Uterus (tissue), 4 donors: Measurements from ENCODE around the gene RANGRF. TPM values are rescaled to one million over a fixed set of nuclear protein-coding genes. Genes with fewer than 3 reads are reported as not detected.
A peak's percentile ranks its signal among the peaks of the same experiment; 100 is the strongest.
"Not testable (repeated sequence)": the region's sequence is repeated elsewhere in the genome, so short reads cannot be mapped to it uniquely, and the experiment has no call there.

Experiments
- DNase-seq, 2 donors: peaks; one replicate each; pipeline ENCODE4 v3.0.0-alpha.2; 2019 to 2020
- H3K27ac ChIP-seq, 2 donors: fragments of 200-600 bp; sonication (generic); 1 replicate in 1 of 2; 2 replicates in 1 of 2; pipeline ENCODE4 v1.5.1; 2016 to 2018
- H3K27me3 ChIP-seq, 2 donors: fragments of 200-600 bp; sonication (generic); one replicate each; pipeline ENCODE4 v1.5.1; 2018 to 2019; ENCODE audit warnings: control low read depth in 1 of 2
- H3K36me3 ChIP-seq, 2 donors: fragments of 200-600 bp; sonication (generic); one replicate each; pipeline ENCODE4 v1.5.1; 2019; ENCODE audit warnings: control low read depth in 1 of 2
- H3K4me1 ChIP-seq, 2 donors: fragments of 200-600 bp; sonication (generic); one replicate each; pipeline ENCODE4 v1.5.1; 2018 to 2019; ENCODE audit warnings: control low read depth in 1 of 2
- H3K4me3 ChIP-seq, 2 donors: fragments of 200-600 bp; sonication (generic); 1 replicate in 1 of 2; 2 replicates in 1 of 2; pipeline ENCODE4 v1.5.1; 2018 to 2019; ENCODE audit warnings: mild to moderate bottlenecking in 1 of 2
- H3K9me3 ChIP-seq, 2 donors: fragments of 200-600 bp; sonication (generic); one replicate each; pipeline ENCODE4 v1.5.1; 2019; ENCODE audit warnings: control low read depth in 1 of 2
- CTCF ChIP-seq, 4 experiments: fragments of 200-600 bp in 2 of 4; fragments of 450-650 bp in 2 of 4; sonication (generic) in 2 of 4; IDR thresholded peaks; one replicate each; pipeline ENCODE4 v1.5.1; 2016 to 2019; ENCODE audit warnings: antibody characterized with exemption in 4 of 4, mild to moderate bottlenecking in 2 of 4, moderate library complexity in 1 of 4
- POLR2A ChIP-seq, 2 donors: fragments of 450-650 bp; IDR thresholded peaks; one replicate each; pipeline ENCODE4 v1.6.1; 2016; ENCODE audit warnings: antibody characterized with exemption in 2 of 2, mild to moderate bottlenecking in 1 of 2, moderate library complexity in 1 of 2
- intact Hi-C: fragments of 100-400 bp; cut with DNase I; formaldehyde crosslinking; loops from one replicate; pipeline ENCODE4 v1.15.1; 2023; ENCODE audit warnings: low total_unique reads
- total RNA-seq, 4 donors: library from RNA; depleted of rRNA in 3 of 4; stranded (reverse); fragments of >200 nt in 3 of 4; gene quantifications; one replicate each; pipeline versions ENCODE4 v1.1.0 to v1.2.4, GENCODE V29; 2014 to 2023
- donor health status: DM: yes; HTN: yes; CAD: no.

The RANGRF gene
- total RNA-seq, 4 donors from 2014 or later, result 5.1 to 39.6 (median 16.4) TPM

GRCh38 chr17:8249621-8250500 lies 38.6 kb upstream of the RANGRF start:
- intact Hi-C loops, result no loop called here
- Histone ChIP-seq H3K4me3 (peak overlapping the region; percentile 63 to 72), H3K27me3 (no peaks in the 10 kb centered on the region), H3K27ac (peak overlapping the region; percentile 95), H3K4me1 (peaks cover 0 to 6% of the 10 kb centered on the region in 2 donors), H3K36me3 (no peaks in the 10 kb centered on the region), H3K9me3 (no peaks in the 10 kb centered on the region)
- no peak for DNase-seq
- TF ChIP-seq CTCF (IDR thresholded peaks at IDR 0.05) (no peak), POLR2A (IDR thresholded peaks at IDR 0.05) (no peak)

DNA sequence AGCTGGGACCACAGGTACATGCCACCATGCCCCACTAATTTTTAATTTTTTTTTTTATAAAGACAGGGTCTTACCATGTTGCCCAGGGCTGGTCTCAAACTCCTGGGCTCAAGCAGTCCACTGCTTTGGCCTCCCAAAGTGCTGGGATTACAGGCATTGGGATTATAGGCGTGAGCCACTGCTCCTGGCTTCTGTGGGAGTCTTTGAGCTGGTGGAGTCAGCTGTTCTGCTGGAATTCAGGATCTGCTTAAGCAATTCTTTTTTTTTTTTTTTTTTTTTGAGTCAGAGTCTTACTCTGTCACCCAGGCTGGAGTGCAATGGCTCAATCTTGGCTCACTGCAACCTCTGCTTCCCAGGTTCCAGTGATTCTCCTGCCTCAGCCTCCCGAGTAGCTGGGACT lies 37.1 kb upstream of the RANGRF start:
- H3K36me3 ChIP-seq, intact Hi-C loops, H3K9me3 ChIP-seq, H3K4me1 ChIP-seq, H3K4me3 ChIP-seq, H3K27ac ChIP-seq, DNase-seq, H3K27me3 ChIP-seq: not testable (repeated sequence)

GRCh38 chr17:8253801-8254200 lies 34.7 kb upstream of the RANGRF start:
- TF ChIP-seq POLR2A (IDR thresholded peaks at IDR 0.05), result no peak
- no peak for TF ChIP-seq CTCF (IDR thresholded peaks at IDR 0.05)
- no peaks in the 10 kb centered on the region for H3K36me3 ChIP-seq

GRCh38 chr17:8254881-8255280 lies 33.6 kb upstream of the RANGRF start:
- Histone ChIP-seq H3K4me1 (peaks cover 0 to under 1% of the 10 kb centered on the region in 2 donors), H3K36me3 (no peaks in the 10 kb centered on the region), H3K4me3 (no peak overlapping the region), H3K9me3 (no peaks in the 10 kb centered on the region), H3K27me3 (no peaks in the 10 kb centered on the region), H3K27ac (no peak overlapping the region)
- intact Hi-C loops, result no loop called here
- TF ChIP-seq POLR2A (IDR thresholded peaks at IDR 0.05) (no peak), CTCF (IDR thresholded peaks at IDR 0.05) (no peak)
- no peak for DNase-seq

More at GRCh38 chr17:8253801-8254200, 34.7 kb upstream of the RANGRF start:
- no peak overlapping the region for H3K27ac ChIP-seq
- H3K9me3 ChIP-seq, result no peaks in the 10 kb centered on the region
- peaks cover 0 to 6% of the 10 kb centered on the region in 2 donors for H3K4me1 ChIP-seq
- intact Hi-C loops, result no loop called here
- DNase-seq, result no peak
- no peaks in the 10 kb centered on the region for H3K27me3 ChIP-seq
- H3K4me3 ChIP-seq, result no peak overlapping the region

DNA sequence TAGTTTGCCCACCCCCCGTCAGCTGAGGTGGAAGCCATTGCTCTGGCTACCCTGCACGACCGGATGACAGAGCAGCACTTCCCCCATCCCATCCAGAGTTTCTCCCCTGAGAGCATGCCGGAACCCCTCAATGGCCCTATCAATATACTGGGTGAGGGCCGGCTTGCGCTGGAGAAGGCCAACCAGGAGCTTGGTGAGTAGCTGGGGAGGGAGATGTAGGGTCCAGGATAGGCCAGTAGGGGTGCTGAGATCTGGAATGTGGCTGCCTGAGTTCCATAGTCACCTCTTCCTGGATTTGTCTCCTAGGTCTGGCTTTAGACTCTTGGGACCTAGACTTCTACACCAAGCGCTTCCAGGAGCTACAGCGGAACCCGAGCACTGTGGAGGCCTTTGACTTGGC lies 33.0 kb upstream of the RANGRF start:
- intact Hi-C loops, result no loop called here
- Histone ChIP-seq H3K4me3 (no peak overlapping the region), H3K36me3 (no peaks in the 10 kb centered on the region), H3K9me3 (no peaks in the 10 kb centered on the region), H3K27me3 (no peaks in the 10 kb centered on the region), H3K4me1 (no peaks in the 10 kb centered on the region), H3K27ac (no peak overlapping the region)
- no peak for TF ChIP-seq CTCF (IDR thresholded peaks at IDR 0.05)
- no peak for TF ChIP-seq POLR2A (IDR thresholded peaks at IDR 0.05)
- DNase-seq, result no peak
